CD4-positive, CD25-positive, alpha-beta regulatory T cell (primary cell): Measurements from ENCODE around the gene PDLIM4. TPM values are rescaled to one million over a fixed set of nuclear protein-coding genes. Genes with fewer than 3 reads are reported as not detected.

Experiments
- ATAC-seq, 2 donors: fragments of 150-1000 bp; cut with Tn5 transposase; one replicate each; pipeline ENCODE4 v1.10.0; 2021; ENCODE audit warnings: low read depth in 2 of 2, moderate number of reproducible peaks in 2 of 2, moderate library complexity in 1 of 2
- DNase-seq, 3 donors: peaks; one replicate each; pipeline versions ENCODE4 v3.0.0 to v3.0.0-alpha.2; 2012 to 2022; ENCODE audit warnings: mixed read lengths in 1 of 3
- H3K27ac ChIP-seq: one replicate; pipeline ENCODE4 v1.7.0; 2013; ENCODE audit warnings: mild to moderate bottlenecking, low read length; ENCODE audit not compliant: insufficient read depth, poor library complexity, severe bottlenecking
- H3K27me3 ChIP-seq: one replicate; pipeline ENCODE4 v1.7.0; 2013; ENCODE audit warnings: low read length; ENCODE audit not compliant: control insufficient read depth, insufficient read depth
- H3K36me3 ChIP-seq: one replicate; pipeline ENCODE4 v1.7.0; 2013; ENCODE audit warnings: mild to moderate bottlenecking, low read length, moderate library complexity; ENCODE audit not compliant: control insufficient read depth, insufficient read depth
- H3K4me1 ChIP-seq: 2 replicates; pipeline ENCODE4 v1.7.0; 2013; ENCODE audit warnings: mild to moderate bottlenecking, low read length; ENCODE audit not compliant: insufficient read depth, control insufficient read depth, poor library complexity, severe bottlenecking
- H3K4me3 ChIP-seq: one replicate; pipeline ENCODE4 v1.7.0; 2013; ENCODE audit warnings: low read depth, mild to moderate bottlenecking, low read length, moderate library complexity
- H3K9me3 ChIP-seq, 2 experiments: 1 replicate in 1 of 2; 2 replicates in 1 of 2; pipeline ENCODE4 v1.7.0; 2013; ENCODE audit warnings: low read length in 2 of 2, mild to moderate bottlenecking in 1 of 2, moderate library complexity in 1 of 2; ENCODE audit not compliant: control insufficient read depth in 2 of 2
- H3K27ac Mint-ChIP-seq, 3 donors: one replicate each; pipeline ENCODE4 v1.8.0; 2020 to 2022; ENCODE audit warnings: mild to moderate bottlenecking in 3 of 3, mixed read lengths in 3 of 3, moderate library complexity in 2 of 3
- H3K27me3 Mint-ChIP-seq: one replicate; pipeline ENCODE4 v1.8.0; 2022; ENCODE audit warnings: mild to moderate bottlenecking, mixed read lengths
- H3K36me3 Mint-ChIP-seq: one replicate; pipeline ENCODE4 v1.8.0; 2020; ENCODE audit warnings: mixed read lengths
- H3K4me1 Mint-ChIP-seq, 4 donors: one replicate each; pipeline ENCODE4 v1.8.0; 2020 to 2022; ENCODE audit warnings: mixed read lengths in 4 of 4, mild to moderate bottlenecking in 1 of 4
- H3K4me3 Mint-ChIP-seq, 4 donors: one replicate each; pipeline ENCODE4 v1.8.0; 2020 to 2022; ENCODE audit warnings: mild to moderate bottlenecking in 4 of 4, mixed read lengths in 4 of 4, moderate library complexity in 3 of 4
- H3K9me3 Mint-ChIP-seq, 7 donors: one replicate each; pipeline ENCODE4 v1.8.0; 2020 to 2022; ENCODE audit warnings: mixed read lengths in 7 of 7, mild to moderate bottlenecking in 3 of 7, moderate library complexity in 2 of 7
- polyA plus RNA-seq, 4 donors: library from polyadenylated mRNA; unstranded; fragments of 300-500 nt; fragmentation: Illumina TruSeq; gene quantifications; one replicate each; pipeline ENCODE4 v1.2.3, GENCODE V29; 2021
- total RNA-seq: library from RNA; stranded (reverse); gene quantifications from one replicate; pipeline ENCODE4 v1.2.3, GENCODE V29; 2022

Gene PDLIM4
- total and polyA plus RNA-seq, 5 donors from 2014 or later, result not detected

- Mint-ChIP-seq H3K4me3 (peak overlapping the region in 2 of 4 donors; percentile 24 to 62), H3K27ac (no peak overlapping the region), H3K27me3 (peaks cover 18% of the 10 kb centered on the region), H3K36me3 (no peaks in the 10 kb centered on the region), H3K4me1 (peaks cover 0 to 16% (median 5%) of the 10 kb centered on the region in 4 donors), H3K9me3 (peaks cover 0 to 1% (median 0%) of the 10 kb centered on the region in 7 donors)
- Histone ChIP-seq H3K4me1 (no peaks in the 10 kb centered on the region), H3K36me3 (no peaks in the 10 kb centered on the region), H3K27ac (no peak overlapping the region), H3K4me3 (no peak overlapping the region), H3K27me3 (peaks cover 3% of the 10 kb centered on the region), H3K9me3 (no peaks in the 10 kb centered on the region)
- DNase-seq (peak in 2 of 3 donors; percentile 12 to 36), ATAC-seq (peak in 1 of 2 donors; percentile 26)
Measured at GRCh38 chr5:132271251-132272246, 14.1 kb downstream of the PDLIM4 start.

GRCh38 chr5:132272311-132273210 is 15.1 kb downstream of the PDLIM4 start:
- DNase-seq (peak; percentile 30 to 49 (median 38)), ATAC-seq (no peak)
- Histone ChIP-seq H3K27me3 (peaks cover 3% of the 10 kb centered on the region), H3K9me3 (no peaks in the 10 kb centered on the region), H3K36me3 (no peaks in the 10 kb centered on the region), H3K4me3 (no peak overlapping the region), H3K4me1 (no peaks in the 10 kb centered on the region), H3K27ac (no peak overlapping the region)
- H3K4me1 Mint-ChIP-seq, result peaks cover 0 to 16% (median 5%) of the 10 kb centered on the region in 4 donors
- H3K36me3 Mint-ChIP-seq, result no peaks in the 10 kb centered on the region
- H3K27ac Mint-ChIP-seq, result no peak overlapping the region
- no peaks in the 10 kb centered on the region for H3K9me3 Mint-ChIP-seq
- peaks cover 23% of the 10 kb centered on the region for H3K27me3 Mint-ChIP-seq
- peak overlapping the region in 1 of 4 donors; percentile 24 for H3K4me3 Mint-ChIP-seq

GRCh38 chr5:132273631-132274030 is 16.1 kb downstream of the PDLIM4 start:
- Histone ChIP-seq H3K27me3 (peaks cover 3% of the 10 kb centered on the region), H3K27ac (no peak overlapping the region), H3K36me3 (no peaks in the 10 kb centered on the region), H3K4me3 (no peak overlapping the region), H3K4me1 (no peaks in the 10 kb centered on the region), H3K9me3 (no peaks in the 10 kb centered on the region)
- Mint-ChIP-seq H3K4me3 (no peak overlapping the region), H3K9me3 (no peaks in the 10 kb centered on the region), H3K27me3 (peaks cover 23% of the 10 kb centered on the region), H3K27ac (no peak overlapping the region), H3K36me3 (no peaks in the 10 kb centered on the region), H3K4me1 (peaks cover 0 to 16% (median 5%) of the 10 kb centered on the region in 4 donors)
- DNase-seq (no peak), ATAC-seq (no peak)

- Mint-ChIP-seq H3K4me3 (no peak overlapping the region), H3K27me3 (peaks cover 23% of the 10 kb centered on the region), H3K27ac (no peak overlapping the region), H3K4me1 (peaks cover 0 to 16% (median 5%) of the 10 kb centered on the region in 4 donors), H3K36me3 (no peaks in the 10 kb centered on the region), H3K9me3 (no peaks in the 10 kb centered on the region)
- Histone ChIP-seq H3K4me3 (no peak overlapping the region), H3K4me1 (no peaks in the 10 kb centered on the region), H3K9me3 (no peaks in the 10 kb centered on the region), H3K36me3 (no peaks in the 10 kb centered on the region), H3K27ac (no peak overlapping the region), H3K27me3 (peaks cover 3% of the 10 kb centered on the region)
- DNase-seq (no peak), ATAC-seq (no peak)
Measured at GRCh38 chr5:132274050-132274792, 16.7 kb downstream of the PDLIM4 start.

GRCh38 chr5:132275367-132276220 is 18.1 kb downstream of the PDLIM4 start:
- H3K4me3 ChIP-seq, result no peak overlapping the region
- H3K4me1 ChIP-seq, result no peaks in the 10 kb centered on the region
- H3K36me3 Mint-ChIP-seq, result no peaks in the 10 kb centered on the region
- H3K27ac Mint-ChIP-seq, result no peak overlapping the region
- ATAC-seq (no peak), DNase-seq (no peak)
- peaks cover 3% of the 10 kb centered on the region for H3K27me3 ChIP-seq
- no peaks in the 10 kb centered on the region for H3K9me3 ChIP-seq
- no peak overlapping the region for H3K4me3 Mint-ChIP-seq
- no peak overlapping the region for H3K27ac ChIP-seq
- peaks cover 30% of the 10 kb centered on the region for H3K27me3 Mint-ChIP-seq
- no peaks in the 10 kb centered on the region for H3K36me3 ChIP-seq
- no peaks in the 10 kb centered on the region for H3K9me3 Mint-ChIP-seq
- H3K4me1 Mint-ChIP-seq, result peaks cover 0 to 16% (median 5%) of the 10 kb centered on the region in 4 donors

- no peaks in the 10 kb centered on the region for H3K9me3 ChIP-seq
- peaks cover 0 to 8% (median 4%) of the 10 kb centered on the region in 4 donors for H3K4me1 Mint-ChIP-seq
- no peak overlapping the region for H3K4me3 ChIP-seq
- no peak overlapping the region for H3K4me3 Mint-ChIP-seq
- ATAC-seq (no peak), DNase-seq (no peak)
- H3K36me3 ChIP-seq, result no peaks in the 10 kb centered on the region
- H3K27me3 Mint-ChIP-seq, result peaks cover 31% of the 10 kb centered on the region
- H3K9me3 Mint-ChIP-seq, result no peaks in the 10 kb centered on the region
- H3K27me3 ChIP-seq, result peaks cover 3% of the 10 kb centered on the region
- H3K27ac Mint-ChIP-seq, result no peak overlapping the region
- no peaks in the 10 kb centered on the region for H3K36me3 Mint-ChIP-seq
- H3K27ac ChIP-seq, result no peak overlapping the region
- H3K4me1 ChIP-seq, result no peaks in the 10 kb centered on the region
Measured at GRCh38 chr5:132277256-132277655, 19.8 kb downstream of the PDLIM4 start.
